HG02973 (cell line): ENCODE results near the gene ACACA.

Source experiments
- ATAC-seq: cut with Tn5 transposase; IDR thresholded peaks from one replicate; pipeline ENCODE4 v1.9.1; 2021; ENCODE audit warnings: moderate library complexity; ENCODE audit not compliant: unreplicated experiment

ACACA gene

DNA sequence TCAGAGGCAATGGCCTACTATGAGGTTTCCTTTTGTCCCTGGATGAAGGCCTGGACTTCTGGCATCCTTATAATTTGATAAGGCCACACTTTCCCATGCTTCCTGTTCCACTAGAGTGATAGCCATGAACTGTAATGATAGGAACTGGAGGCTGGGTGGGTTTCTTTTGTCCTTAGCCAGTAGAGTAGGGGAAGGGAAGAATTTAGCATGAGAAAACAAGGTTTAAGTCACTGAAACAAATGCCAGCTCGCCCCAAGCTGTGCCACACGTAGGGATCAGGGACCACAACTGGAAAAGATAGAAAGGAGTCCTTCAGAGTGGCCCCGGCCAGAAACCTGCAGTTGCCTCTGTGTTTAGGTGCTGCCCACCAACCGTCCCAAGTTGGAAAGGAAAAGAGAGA is 111.7 kb downstream of the ACACA start:
- ATAC-seq: no peak

DNA sequence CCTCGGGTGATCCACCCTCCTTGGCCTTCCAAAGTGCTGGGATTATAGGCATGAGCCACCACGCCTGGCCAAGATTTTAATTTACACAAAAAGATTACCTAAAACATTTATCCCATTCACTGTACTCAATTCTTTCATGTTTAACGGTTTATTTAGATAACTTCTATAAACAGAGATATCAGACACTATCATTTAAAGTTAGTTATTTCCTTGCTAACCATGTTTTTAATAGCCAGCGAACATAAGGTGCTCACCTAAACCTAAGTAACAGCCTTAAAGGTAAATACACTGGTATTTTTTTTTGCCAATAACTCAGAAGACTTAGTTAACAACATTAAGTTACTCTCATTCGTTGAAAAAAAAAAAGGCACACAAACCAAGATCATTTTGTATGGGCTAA is 112.9 kb downstream of the ACACA start:
- ATAC-seq: no peak

DNA sequence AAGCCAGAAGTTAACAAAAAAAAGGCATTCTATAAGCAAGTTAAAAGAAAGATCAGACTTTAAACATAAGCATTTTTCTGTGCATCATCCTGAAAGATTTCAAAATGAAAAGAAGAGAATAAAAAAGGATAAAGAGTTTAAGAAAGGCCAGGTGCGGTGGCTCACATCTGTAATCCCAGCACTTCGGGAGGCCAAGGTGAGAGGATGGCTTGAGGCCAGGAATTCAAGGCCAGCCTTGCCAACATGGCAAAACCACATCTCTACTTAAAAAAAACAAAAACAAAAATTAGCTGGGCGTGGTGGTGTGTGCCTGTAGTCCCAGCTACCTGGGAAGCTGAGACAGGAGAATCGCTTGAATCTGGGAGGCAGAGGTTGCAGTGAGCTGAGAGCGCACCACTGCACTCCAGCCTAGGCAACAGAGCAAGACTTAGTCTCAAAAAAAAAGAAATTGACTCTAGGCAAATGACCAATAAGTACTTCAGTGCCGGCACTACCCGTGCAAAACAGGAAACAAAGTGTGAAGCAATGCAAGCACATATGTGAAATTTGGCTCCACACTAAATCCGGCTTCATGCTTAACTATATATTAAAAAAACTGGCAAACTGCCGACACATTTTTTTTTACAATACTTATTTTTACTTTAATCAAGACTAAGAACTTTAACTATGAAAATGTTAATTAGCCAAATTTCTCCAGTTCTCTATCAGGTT is 114.1 kb downstream of the ACACA start:
- ATAC-seq: no peak

DNA sequence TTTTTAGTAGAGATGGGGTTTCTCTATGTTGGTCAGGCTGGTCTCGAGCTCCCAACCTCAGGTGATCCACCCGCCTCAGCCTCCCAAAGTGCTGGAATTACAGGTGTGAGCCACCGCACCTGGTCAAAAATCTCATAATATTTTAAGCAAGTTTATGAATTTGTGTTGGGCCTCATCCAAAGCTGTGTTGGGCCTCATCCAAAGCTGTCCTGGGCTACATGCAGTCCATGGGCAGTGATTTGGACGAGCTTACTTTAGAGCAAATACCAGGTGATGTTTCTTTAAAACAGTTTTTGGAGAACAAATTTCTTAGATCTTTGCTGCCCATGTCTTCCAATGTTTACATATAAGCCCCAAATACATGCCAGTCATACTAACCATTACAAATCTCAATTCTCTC is 115.3 kb downstream of the ACACA start:
- no peak for ATAC-seq

DNA sequence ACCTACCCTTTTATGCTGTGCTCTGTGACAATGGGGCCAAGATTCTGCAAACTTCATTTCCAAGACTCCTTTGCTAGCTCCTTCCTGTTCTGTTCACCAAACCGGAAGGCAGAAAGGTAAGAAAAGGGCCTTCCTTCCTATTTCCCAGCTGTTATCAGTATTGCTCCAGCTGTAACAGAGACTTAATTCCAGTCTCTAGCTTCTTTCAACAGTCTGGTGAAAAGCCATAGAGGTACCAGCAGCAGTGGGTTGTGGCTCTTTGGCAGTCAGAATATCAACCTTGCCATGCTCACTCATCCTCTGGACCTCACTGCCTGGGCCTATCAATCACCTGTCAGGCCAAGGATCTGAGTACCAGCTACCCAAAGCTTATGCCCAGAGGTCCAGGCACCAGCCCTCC is 120.2 kb downstream of the ACACA start:
- ATAC-seq: no peak

DNA sequence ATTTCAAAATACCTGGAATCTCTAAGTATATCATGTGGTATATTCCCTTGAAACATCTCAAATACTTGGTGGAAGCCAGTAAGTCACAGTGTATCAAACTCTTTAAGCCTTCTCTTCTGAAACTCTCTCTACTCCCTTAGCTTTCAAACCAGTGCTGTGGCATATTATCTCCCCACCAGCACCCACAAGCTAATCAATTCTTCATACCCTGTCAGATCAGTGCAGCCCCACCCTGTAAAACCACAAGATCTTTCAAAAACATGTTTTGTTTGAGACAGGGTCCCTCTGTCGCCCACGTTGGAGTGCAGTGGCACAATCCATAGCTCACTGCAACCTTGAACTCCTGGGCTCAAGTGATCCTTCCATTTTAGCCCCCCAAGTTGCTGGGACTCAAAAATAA is 122.4 kb downstream of the ACACA start:
- ATAC-seq: no peak

DNA sequence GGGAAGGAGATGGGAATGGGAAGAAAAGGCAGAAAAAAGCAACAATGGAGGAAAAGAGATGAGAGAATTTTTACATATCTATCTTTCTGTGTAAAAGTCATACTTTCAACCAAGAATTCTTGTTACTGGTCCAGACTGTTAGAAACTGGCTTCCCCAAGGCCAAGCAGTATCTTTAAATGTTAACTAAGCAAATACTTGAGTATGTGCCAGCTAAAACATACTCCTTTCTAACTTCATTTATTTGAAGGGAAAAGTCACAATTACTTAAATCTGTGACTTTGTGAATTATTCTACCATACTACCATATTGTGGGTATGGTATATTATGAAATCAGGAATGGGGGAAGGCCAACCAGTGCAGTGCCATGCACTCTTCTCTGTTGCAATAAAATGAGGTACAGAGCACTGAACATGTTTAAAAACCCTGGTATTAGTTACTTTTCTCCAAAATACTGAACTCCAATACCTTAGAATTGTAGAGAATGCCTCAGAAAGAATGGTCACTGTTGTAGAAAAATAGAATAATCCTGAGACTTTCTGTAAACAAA is 123.1 kb downstream of the ACACA start:
- ATAC-seq: no peak

DNA sequence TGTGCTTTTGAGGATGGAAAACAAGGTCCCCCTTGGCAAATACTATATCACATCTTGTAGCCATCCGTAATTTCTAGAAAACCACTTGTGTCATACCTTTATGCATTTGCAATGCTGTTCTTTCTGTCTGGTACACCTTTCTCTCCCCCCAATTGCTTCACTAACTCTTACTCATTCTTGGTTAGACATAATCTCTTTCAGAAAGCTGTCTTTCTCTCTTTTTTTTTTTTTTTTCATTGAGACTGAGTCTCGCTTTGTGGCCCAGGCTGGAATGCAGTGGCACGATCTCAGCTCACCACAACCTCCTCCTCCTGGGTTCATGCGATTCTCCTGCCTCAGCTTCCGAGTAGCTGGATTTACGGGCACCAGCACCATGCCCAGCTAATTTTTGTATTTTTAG is 125.8 kb downstream of the ACACA start:
- no peak for ATAC-seq

DNA sequence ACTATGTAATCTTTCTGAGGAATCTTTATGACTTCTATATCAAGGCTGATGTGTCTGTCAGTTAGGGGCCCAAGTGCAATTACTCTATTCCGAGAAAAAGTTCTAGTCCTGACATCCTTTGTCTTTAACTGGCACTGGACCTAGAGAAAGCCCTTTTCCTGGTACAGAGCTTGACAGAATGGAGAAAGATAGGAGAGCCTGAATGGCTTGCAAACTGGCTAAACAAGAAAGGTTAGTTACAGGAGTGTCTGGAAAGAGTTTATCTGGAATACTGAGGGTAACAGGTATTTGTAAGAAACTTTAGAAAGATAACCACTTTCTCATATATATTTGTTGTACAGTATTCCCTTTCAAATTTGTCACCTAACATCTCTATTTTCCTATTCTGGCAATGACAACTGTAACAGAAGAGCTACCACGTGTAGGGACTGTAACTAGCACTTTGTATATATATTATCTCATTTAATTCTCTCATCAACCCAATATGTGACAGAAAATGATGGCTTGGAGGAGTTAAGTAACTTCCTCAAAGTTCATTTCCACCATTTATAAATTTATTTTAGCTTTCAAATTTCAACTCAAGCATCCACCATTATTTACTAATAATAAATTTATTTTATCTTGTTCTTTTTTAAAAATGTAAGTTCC is 128.3 kb downstream of the ACACA start:
- ATAC-seq: no peak

DNA sequence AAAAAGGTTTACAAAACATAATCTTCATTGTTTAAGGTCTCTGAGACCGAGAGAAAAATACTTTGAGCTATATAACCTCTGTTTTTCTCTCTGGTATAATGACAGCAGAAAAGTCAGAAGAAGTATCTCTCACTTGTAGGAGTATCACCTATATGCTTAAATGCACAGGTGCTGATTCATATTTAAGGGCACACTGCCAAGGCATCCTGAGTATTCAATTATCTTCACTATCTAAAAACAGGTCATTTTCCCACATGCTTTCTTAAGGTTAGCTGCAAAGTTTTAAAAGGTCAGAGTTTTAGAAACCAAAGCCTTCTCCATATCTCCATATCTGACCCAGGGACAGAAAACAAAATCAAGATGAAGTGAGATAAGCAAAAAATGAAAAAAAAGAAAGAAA is 130.2 kb downstream of the ACACA start:
- no peak for ATAC-seq

DNA sequence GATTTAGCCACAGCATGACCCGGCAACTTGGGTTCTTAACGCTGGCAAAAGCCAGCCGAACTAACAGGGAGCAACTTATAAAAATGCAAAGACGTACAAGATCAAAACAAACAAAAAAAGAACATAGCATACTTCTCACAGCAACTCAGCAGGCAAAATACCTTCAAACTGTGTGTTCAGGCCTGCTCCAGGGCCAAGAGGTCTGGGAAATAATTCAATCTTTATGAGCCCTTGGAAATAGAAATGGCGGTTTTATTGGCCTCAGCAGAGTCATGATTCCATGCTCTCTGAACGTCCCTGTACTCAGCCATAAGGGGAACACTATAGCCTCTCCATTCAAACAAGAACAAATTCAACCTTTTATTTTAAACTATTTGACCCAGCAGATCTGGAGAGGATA is 132.2 kb downstream of the ACACA start:
- ATAC-seq: no peak

DNA sequence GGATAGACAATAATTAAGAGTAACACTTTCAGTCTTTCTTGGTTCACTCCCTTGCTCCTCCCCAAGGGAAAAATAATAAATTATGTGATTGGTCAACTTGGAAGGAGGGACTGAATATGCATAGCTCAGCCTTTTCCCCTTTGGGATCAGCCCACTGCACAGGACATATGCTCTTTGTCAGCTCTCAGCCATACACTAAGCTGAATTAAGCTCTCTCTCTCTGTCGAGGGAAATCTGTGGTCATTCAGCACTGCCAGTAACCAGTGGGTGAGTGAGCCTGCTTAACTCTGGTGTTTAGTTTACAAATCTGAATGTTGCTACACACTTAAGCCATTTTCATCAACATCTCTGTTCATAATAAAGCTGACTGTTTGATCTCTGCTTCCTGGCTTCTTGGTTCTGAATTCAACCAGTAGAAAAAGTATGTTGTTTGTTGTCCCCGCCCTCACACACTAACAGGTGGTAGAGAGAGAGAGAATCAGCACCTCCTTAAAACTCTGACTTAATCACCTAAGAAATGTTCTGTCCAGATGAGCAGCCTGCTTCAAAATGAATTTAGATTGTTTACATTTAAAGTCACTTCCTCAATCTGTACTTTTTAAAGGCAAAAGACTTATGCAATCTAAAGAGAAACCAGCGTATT is 133.1 kb downstream of the ACACA start:
- ATAC-seq: no peak

DNA sequence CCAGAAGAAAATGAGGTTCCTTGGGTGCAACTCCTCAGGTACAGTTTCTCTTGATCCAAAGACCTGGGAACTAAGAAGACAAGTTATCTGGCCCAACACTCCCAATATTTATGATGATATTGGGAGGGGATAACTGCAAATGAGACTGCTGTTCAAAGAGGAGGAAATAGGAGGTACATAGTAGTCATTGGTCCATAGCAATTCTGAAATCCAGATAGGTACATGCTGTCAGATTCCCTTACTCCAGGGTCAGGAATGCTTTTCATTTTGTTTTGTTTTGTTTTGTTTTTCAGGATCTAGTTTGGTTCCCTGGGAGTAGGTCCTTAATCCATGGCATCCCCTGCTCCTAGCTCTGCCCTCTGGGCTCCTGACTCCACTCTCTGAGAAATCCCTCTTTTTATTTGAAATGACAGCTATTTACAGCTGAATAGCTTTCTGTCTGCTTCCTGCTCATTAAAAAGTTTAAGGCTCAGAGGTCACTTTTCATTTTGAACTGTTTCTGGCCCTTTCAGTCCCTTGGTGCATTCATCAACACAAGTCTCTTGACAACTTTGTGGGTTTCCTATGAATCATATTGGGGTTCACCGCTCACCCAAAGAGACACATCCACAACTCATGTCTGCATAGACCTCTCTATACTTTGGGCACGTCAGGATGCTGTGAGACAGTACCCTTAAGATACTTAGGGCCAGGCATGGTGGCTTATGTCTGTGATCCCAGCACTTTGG is 141.0 kb downstream of the ACACA start:
- no peak for ATAC-seq

DNA sequence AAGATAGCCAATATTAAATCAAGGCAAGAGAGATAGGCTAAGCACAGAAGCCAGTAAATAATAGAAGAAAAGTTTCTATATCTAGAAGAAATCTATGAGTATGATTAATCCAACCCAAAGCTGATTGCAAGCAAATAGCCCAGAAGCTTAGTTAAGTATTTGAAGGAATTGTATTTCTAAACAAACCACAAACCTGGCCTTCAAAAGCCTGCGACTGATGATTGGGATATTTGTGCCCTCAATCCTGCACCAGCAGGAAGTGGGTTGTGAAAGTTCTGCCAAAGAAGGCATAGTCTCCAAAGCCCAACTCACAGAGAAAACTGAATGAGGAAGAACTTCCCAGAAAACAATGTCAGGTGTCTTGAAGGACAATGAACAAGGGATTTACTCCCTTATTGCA is 145.3 kb downstream of the ACACA start:
- ATAC-seq: no peak

DNA sequence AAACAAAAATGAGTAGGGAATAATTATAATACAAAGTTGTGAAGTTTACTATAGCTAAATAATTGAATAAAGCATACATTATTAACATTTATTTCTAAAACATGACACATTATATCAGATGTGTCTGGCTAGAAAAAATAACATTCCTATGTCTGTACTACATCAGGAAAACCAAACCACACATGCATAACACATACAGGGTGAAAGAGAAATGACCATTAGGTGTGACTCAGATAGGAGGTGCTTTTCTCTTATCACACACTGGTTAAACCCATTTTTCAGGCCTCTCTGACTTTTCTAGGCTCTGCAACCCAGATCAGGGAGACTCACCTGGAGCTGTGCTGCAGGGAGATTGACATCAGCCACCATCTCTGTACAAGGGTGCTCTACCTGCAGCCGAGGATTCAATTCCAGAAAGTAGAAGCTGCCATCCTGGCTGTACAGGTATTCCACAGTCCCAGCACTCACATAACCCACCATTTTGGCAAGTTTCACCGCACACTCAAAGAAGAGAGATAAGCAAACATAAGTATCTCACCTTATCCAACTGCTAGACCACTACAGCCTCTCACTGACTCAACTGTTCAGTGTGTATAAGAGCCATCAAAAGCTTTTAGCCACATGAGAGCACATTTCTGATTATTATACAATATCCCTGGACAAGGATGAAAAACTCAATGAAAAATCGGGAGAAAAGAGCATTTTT is 147.5 kb downstream of the ACACA start:
- no peak for ATAC-seq

DNA sequence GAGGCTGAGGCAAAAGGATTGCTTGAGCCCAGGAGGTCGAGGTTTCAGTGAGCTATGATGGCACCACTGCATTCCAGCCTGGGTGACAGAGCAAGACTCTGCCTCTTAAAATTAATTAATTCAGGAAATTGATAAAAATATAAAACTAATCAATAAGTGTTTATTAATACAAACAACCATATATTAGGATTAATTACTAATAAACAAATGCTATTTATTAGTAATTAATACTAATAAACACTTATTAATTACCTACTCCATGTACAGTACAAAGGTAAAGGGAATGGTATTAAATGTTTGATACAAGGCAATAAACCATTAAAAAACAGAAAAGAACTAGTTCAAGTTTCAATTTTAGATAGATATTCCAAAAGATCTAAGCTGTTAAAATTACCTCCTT is 150.0 kb downstream of the ACACA start:
- no peak for ATAC-seq

DNA sequence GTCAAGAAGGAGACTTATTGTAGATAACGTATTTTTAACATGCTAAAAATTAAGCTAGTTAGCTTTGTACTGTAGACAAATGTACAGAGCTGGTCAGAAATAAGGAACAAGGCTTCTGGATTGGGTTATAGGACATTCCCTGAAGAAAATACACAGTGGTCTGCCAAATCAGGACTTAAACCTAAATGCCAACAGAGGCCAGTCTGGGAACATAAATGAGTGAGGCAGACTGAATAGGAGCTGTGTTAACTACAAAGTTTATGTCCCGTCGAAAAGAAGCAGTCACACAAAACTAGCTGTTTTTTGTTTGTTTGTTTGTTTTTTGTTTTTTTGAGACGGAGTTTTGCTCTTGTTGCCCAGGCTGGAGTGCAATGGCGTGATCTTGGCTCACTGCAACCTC is 151.2 kb downstream of the ACACA start:
- ATAC-seq: no peak

DNA sequence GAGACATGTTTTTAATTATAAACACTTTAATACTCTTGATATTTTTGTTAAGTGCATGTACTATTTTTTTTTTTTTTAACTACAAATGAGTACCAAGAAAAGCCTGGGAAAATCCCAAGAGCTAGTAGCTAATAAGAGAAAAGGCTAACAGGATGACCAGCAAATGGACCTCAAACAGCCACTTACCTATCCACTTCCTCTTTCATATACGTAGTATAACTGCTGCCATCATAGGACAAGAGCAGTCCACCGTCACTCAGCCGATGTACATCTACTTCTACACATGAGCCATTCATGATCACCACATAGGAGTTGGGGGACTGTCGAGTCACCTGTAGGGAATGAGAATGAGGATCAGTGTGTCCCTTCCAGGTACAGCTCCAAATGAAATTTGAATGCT is 158.8 kb downstream of the ACACA start:
- ATAC-seq: no peak

DNA sequence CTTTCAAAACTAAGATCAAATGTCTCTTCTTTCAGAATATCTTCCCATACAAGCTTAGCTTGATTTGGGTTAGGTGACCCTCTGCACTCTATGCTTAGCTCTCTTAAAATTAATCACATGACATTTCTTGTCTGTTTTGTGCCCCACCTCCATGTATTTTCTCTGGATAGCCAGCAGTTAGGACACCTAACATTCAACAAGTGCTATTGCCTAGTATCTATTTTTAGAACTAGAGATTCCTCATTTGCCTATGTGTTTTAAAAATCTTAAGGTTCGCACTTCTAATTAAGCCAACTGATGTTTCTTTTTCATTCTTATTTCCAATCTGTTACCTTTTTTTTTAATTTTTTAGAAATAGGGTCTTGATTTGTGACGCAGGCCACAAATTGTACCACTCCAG is 160.6 kb downstream of the ACACA start:
- ATAC-seq: no peak

DNA sequence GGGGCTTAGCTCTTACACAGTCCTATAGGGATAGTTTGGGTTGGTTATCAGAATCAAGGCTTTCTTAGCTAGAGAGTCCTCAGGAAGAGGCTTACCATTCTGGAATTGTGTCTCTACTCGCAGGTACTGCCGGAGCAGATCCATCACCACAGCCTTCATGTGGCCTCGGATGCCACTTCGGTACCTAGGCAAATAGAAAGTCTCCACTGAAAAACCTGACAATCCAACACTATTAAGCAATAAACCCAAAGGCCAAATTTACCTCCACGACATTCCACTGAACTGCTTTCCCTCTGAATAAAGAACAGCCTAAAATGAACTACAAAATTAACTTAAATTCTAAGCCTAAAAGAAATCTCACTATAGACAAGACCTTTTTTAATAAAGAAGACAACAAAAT is 166.3 kb downstream of the ACACA start:
- ATAC-seq: no peak
